GM06990 (cell line): Measurements from ENCODE around the gene STK10.
A peak's percentile ranks its signal among the peaks of the same experiment; 100 is the strongest.

Source experiments
- DNase-seq: peaks from one replicate; pipeline ENCODE4 v3.0.0-alpha.2; 2011; ENCODE audit not compliant: insufficient read length; ENCODE audit errors: extremely low read depth
- H3K27me3 ChIP-seq: replicated peaks from 2 replicates; pipeline ENCODE4 v1.6.0; 2011; ENCODE audit warnings: low read length; ENCODE audit not compliant: control insufficient read depth, insufficient read depth
- H3K36me3 ChIP-seq: 2 replicates; pipeline ENCODE4 v1.5.1; 2011; ENCODE audit warnings: low read length; ENCODE audit not compliant: control insufficient read depth, insufficient read depth
- H3K4me3 ChIP-seq: replicated peaks from 2 replicates; pipeline ENCODE4 v1.5.1; 2011; ENCODE audit warnings: low read depth, mild to moderate bottlenecking, control low read depth, low read length
- TF ChIP-seq, protein P1 (sequence below): IDR thresholded peaks from 2 replicates; pipeline ENCODE4 v1.5.1; 2011; ENCODE audit warnings: low read length, control low read depth, mild to moderate bottlenecking, inconsistent platforms; ENCODE audit not compliant: insufficient read depth, poor library complexity, severe bottlenecking

Gene STK10

DNA sequence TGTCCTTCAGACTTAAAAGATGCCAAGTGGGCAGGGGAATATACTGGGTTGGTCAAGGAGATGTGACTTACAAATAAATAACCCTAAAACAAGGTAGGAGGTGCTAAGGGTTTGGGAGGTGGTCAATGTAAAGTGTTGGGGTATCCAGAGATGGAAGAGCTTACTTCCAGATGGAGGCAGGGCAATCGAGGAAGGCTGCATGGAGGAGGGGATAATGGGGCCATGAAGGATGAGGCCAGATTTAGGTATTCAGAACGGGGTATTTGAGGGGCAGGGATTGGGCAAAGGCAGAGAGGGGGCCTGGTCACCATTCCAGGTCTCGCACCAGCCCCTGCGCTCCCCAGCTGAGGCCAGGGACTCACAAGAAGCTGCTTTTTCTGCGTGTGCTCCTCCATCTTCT lies 123.7 kb downstream of the STK10 start:
- no peaks in the 10 kb centered on the region for H3K27me3 ChIP-seq
- peaks cover 42% of the 10 kb centered on the region for H3K36me3 ChIP-seq
- H3K4me3 ChIP-seq, result no peak overlapping the region
- TF ChIP-seq, protein P1, sequence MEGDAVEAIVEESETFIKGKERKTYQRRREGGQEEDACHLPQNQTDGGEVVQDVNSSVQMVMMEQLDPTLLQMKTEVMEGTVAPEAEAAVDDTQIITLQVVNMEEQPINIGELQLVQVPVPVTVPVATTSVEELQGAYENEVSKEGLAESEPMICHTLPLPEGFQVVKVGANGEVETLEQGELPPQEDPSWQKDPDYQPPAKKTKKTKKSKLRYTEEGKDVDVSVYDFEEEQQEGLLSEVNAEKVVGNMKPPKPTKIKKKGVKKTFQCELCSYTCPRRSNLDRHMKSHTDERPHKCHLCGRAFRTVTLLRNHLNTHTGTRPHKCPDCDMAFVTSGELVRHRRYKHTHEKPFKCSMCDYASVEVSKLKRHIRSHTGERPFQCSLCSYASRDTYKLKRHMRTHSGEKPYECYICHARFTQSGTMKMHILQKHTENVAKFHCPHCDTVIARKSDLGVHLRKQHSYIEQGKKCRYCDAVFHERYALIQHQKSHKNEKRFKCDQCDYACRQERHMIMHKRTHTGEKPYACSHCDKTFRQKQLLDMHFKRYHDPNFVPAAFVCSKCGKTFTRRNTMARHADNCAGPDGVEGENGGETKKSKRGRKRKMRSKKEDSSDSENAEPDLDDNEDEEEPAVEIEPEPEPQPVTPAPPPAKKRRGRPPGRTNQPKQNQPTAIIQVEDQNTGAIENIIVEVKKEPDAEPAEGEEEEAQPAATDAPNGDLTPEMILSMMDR, result no peak
- no peak for DNase-seq

DNA sequence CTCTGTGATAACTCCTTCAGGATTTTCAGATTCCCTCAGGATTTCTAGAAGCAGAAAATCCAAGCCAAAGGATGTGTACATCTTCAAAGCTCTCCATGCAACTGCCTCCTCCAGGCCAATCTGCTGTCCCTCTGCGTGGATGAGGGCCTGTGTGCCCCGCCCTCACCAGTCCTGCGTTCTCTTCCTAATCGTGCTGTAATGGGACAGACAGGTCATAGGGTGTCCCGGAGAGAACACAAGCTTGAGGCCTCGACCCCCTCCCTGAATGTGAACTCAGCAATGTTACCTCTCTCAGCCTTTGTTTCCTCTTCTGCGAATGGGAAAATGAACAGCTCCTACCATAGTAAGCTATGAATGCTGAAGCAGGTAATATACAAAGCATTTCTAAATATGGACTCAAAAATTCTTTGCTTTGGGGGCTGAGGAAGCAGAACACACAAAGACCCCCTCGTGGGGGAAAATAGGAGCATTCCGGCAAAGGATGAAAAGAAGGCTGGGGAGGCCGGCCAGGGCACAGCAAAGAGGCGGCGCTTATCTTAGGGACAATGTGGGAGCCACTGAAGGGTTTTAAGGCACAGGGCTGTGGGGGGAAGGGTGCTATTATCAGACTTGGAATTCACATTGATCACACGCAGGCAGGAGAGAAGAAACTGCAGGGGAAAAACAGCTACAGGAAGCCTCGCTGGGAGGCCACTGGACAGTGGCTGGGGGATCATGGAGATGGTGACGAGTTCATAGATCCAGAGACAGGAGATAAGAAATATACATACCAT lies 124.4 kb downstream of the STK10 start:
- no peak for DNase-seq
- Histone ChIP-seq H3K27me3 (no peaks in the 10 kb centered on the region), H3K36me3 (peaks cover 42% of the 10 kb centered on the region), H3K4me3 (no peak overlapping the region)
- TF ChIP-seq, protein P1, result no peak

DNA sequence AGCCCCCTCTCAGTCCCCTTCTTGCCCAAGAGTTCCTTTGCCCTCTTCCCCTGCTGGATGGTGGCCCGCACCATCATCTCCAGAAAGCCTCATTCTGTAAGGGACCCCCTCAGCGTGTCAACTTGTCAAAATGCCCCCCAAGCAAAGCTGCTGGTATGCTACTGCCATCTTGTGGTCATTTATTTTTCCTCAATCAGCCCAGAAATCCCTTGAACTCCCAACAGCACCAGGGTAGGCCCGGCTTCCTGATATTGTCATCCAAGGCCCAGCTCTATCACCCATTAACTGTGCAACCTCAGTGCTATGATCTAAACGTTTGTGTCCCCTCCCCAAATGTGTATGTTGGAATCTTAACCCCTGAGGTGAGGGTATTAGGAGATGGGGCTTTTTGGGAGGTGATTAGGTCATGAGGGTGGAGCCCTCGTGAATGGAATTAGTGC lies 128.3 kb downstream of the STK10 start:
- no peak for DNase-seq
- H3K27me3 ChIP-seq, result no peaks in the 10 kb centered on the region
- no peak overlapping the region for H3K4me3 ChIP-seq
- TF ChIP-seq, protein P1, result peak; percentile 58
- peaks cover 53% of the 10 kb centered on the region for H3K36me3 ChIP-seq

DNA sequence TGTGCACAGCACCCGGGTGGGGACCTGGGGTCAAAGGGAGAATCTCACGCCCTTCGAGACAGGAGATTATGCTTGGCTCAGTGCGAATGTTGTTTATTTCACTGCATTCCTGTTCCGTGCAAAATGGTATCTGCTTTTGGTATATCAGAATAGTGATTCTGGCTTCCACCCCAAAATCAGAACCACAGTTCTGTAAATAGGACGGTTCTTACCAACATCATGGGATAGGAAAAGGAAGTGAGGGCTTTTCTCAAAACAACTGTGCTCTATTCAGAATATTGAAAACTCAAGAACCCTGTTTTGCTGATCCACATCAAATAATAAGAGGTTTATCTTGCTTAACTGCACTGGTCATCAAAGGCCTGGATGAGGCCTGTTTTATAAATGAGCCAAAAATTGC lies 129.9 kb downstream of the STK10 start:
- TF ChIP-seq, protein P1, result no peak
- Histone ChIP-seq H3K36me3 (peaks cover 52% of the 10 kb centered on the region), H3K4me3 (no peak overlapping the region), H3K27me3 (no peaks in the 10 kb centered on the region)
- no peak for DNase-seq

DNA sequence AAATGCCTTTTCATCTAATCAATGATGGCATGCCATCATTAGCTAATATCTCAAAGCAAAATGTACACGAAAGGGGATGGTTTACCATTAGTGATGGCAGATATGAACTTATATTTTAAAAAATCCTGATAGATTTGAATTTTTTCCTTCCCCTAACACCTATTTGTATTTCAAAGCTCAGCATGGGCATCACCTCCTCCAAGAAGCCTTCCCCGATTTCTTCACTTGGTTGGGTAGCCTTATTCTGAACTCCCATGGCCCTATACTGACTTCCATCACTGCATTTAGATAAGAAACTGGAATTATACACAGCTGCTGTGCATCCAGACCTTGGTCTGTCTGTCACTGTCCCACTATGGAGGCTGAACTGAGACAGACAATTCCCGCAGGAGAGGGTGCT lies 132.0 kb downstream of the STK10 start:
- no peak for DNase-seq
- TF ChIP-seq, protein P1, result no peak
- peaks cover 64% of the 10 kb centered on the region for H3K36me3 ChIP-seq
- no peak overlapping the region for H3K4me3 ChIP-seq
- H3K27me3 ChIP-seq, result no peaks in the 10 kb centered on the region
